RWPE1 (cell line): Measurements from ENCODE around the gene TPT1.
A peak's percentile ranks its signal among the peaks of the same experiment; 100 is the strongest.

Experiments
- CTCF ChIA-PET: fragments of 350-600 bp; sonication (Branson Sonifier 250); formaldehyde crosslinking; extraction: SDS; loops from one replicate; lab custom pipeline; 2021; lab: Yijun Ruan, JAX
- POLR2A ChIA-PET: fragments of 400-600 bp; formaldehyde crosslinking; extraction: SDS; loops from one replicate; lab custom pipeline; 2020; ENCODE audit warnings: antibody characterized with exemption; ENCODE audit not compliant: low non-redundant PET; lab: Yijun Ruan, JAX
- DNase-seq: peaks from one replicate; pipeline ENCODE4 v3.0.0; 2012; ENCODE audit warnings: low spot score
- H3K27ac ChIP-seq: fragments of 450-650 bp; 2 replicates; pipeline ENCODE4 v1.5.1; 2017
- TF ChIP-seq, protein P1 (sequence below): fragments of 450-650 bp; conservative IDR thresholded peaks from 2 replicates; pipeline ENCODE4 v1.5.1; 2017; ENCODE audit warnings: low read depth, mild to moderate bottlenecking

TPT1 gene

DNA sequence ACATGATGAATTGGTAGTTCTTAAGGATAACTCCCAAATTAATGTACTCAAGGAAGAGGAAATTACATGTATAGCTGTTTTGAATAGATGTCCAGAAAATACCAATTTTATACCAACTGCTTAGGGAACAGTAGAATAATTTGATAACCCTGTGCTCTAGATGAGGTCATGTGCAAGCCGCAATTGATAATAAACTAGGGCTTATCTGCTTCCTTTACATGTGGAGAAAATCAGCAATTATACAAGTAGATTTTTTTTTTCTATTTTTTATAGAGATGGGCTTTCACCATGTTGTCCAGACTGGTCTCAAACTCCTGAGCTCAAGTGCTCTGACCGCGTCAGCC is 9.3 kb downstream of the TPT1 start:
- CTCF ChIA-PET: no interaction called here
- peak overlapping the region; percentile 70 for H3K27ac ChIP-seq

DNA sequence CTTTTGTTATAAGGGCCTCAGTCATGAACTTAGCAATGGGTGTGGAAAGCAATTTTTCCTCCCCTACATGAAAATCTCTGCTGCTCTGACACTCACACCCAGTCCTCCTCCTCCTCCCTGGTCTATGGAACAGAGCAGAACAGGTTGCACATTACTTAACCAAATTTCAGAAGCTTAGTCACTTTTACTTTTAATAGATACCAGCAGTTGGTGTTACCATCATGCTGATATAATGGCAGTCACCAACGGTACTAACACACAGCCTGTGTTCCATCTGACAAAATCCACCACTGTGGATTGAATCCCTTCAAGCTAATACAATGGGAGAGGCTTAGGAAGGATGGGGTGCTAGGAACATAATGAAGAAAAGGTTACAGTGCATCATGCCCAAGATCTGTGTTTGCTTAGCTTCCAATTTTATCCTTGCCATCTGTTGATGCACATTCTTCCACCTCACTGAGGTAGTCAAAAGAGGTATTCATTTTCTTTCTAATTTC is 9.8 kb downstream of the TPT1 start:
- TF ChIP-seq, protein P1, sequence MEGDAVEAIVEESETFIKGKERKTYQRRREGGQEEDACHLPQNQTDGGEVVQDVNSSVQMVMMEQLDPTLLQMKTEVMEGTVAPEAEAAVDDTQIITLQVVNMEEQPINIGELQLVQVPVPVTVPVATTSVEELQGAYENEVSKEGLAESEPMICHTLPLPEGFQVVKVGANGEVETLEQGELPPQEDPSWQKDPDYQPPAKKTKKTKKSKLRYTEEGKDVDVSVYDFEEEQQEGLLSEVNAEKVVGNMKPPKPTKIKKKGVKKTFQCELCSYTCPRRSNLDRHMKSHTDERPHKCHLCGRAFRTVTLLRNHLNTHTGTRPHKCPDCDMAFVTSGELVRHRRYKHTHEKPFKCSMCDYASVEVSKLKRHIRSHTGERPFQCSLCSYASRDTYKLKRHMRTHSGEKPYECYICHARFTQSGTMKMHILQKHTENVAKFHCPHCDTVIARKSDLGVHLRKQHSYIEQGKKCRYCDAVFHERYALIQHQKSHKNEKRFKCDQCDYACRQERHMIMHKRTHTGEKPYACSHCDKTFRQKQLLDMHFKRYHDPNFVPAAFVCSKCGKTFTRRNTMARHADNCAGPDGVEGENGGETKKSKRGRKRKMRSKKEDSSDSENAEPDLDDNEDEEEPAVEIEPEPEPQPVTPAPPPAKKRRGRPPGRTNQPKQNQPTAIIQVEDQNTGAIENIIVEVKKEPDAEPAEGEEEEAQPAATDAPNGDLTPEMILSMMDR: no peak
- ChIA-PET POLR2A (no interaction called here), CTCF (no interaction called here)
- DNase-seq: no peak
- H3K27ac ChIP-seq: peak overlapping the region; percentile 41

More for the DNA sequence above, 9.3 kb downstream of the TPT1 start:
- TF ChIP-seq, protein P1: no peak
- POLR2A ChIA-PET: interaction anchor here (0.7 kb wide), 1 partner anchor 288 kb away, joined by 7 read pairs; no protein-coding TSS in a partner anchor
- DNase-seq: no peak

DNA sequence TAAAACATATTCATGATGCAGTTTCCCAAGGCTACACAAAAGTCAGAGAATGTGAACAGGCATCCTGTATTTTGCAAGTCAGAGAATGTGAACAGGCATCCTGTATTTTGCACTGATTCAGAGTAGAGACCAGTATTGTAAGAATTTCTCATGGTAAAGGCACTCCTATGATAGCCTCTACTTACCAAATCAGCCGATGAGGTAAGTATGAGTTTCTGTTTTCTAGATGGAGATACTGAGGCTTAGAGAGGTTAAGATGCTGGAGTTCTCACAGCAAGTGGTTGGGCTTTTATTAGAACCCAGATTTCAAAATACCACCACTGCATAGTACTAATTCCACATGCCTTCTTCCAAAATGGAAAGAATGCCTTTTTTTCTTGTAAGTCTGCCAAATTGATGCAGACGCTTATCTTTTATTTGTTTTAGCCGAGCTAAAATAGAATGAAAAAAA is 12.3 kb downstream of the TPT1 start:
- POLR2A ChIA-PET: interaction anchor here (0.6 kb wide), 1 partner anchor 1340 kb away, joined by 6 read pairs; no protein-coding TSS in a partner anchor
- CTCF ChIA-PET: interaction anchor here (0.5 kb wide), 1 partner anchor 282 kb away, joined by 3 read pairs; no protein-coding TSS in a partner anchor
- TF ChIP-seq, protein P1: no peak
- peak overlapping the region; percentile 53 for H3K27ac ChIP-seq
- DNase-seq: no peak

DNA sequence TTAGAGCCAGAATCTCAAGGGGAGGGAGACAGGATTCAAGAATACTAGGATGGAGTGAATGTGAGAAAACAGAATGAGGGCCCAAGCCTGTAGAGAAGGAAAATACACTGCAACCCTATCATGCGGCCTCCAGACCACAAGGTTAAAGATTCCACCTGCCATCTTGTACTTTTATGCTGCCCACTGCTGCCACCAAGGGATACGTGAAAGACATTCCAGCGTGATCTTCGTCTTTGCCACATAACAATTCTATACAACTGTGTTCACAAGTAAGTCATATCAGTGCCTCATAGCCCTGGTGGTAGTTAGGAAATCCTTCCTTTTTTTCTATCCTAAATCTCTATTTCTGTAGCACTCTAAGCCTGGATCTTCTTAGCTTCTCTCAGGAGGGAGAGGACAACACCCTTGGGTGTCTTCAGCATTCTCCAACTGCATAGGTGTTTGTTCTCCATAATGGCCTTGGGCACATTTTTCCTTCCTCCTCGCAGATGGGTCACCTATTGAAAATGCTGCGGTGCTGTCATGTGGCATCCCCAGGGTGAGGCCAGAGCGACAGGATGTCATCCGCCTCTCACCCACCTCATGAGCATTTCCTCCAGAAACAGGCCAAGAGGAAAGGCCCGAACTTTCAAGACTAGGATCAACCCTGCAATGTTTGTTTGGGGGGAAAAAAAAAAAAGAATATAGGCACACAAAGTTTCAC is 13.6 kb downstream of the TPT1 start:
- peak overlapping the region; percentile 78 for H3K27ac ChIP-seq
- DNase-seq: no peak
- ChIA-PET CTCF (interaction anchor here (0.6 kb wide), 1 partner anchor 61 kb away, joined by 5 read pairs; no protein-coding TSS in a partner anchor), POLR2A (no interaction called here)
- TF ChIP-seq, protein P1: no peak

DNA sequence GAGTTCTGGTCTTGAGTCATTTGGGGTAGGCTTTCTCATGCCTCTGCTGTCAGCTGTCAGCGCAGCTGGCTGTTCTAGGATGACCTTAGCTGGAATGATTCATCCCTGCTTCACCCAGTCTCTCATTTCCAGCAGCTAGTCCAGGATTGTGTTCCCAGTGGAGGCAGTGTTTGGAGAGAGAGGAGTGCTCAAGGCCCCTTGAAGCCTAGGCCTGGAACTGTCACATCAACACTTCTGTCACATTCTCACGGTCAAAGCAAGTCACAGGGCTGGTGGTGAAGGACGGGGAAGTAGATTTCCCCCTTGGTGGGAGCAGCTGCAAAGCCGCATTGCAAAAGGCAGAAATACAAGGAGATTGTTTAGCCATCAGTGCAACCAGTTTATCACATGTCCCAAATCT is 15.2 kb downstream of the TPT1 start:
- peak overlapping the region; percentile 78 for H3K27ac ChIP-seq
- CTCF ChIA-PET: interaction anchor here (0.5 kb wide), 1 partner anchor 68 kb away, joined by 3 read pairs; no protein-coding TSS in a partner anchor

DNA sequence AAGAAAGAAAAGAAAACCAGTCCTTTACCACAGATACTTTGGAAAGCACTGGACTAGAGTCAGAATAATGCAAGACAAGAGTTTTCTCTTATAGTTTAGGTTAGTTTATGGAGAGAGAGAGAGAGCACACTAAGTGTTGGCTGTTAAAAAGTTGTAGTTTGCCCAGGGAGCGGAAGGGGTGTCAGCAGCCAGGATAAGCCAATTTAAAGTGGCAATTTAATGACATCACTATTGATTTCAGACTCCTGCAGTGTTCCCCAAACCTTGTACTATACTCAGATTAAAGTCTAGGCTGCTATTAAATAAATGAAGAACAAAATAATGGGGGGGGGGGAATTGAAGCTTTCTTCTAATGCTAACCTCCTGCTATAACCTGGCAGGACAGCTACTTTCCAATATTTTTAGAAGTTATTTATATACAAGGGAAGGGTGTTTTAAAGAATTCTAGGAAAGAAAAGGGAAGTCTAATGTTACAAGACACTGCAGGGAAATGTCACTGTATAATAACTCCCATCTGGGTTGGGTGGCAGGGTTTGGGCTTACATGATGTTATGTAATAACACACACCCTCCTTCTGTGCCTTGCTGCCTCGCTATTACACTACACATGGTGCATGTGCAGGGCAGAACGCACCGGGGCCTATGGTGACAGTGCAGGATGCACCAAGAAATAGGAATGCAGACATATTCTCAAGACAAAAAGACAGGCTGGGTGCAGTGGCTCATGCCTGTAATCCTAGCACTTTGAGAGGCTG is 19.9 kb downstream of the TPT1 start:
- DNase-seq: no peak
- TF ChIP-seq, protein P1: no peak
- ChIA-PET POLR2A (no interaction called here), CTCF (no interaction called here)
- no peak overlapping the region for H3K27ac ChIP-seq

More for the DNA sequence above, 15.2 kb downstream of the TPT1 start:
- POLR2A ChIA-PET: interaction anchor here (0.7 kb wide), 1 partner anchor 86 kb away, joined by 4 read pairs; no protein-coding TSS in a partner anchor
- DNase-seq: peak; percentile 67
- TF ChIP-seq, protein P1: no peak
